DND-41 (cell line): Measurements from ENCODE around the gene CD93.
A peak's percentile ranks its signal among the peaks of the same experiment; 100 is the strongest.

Experiments used
- ATAC-seq: fragments of 200-7000 bp; cut with Tn5 transposase; 3 replicates; pipeline ENCODE4 v1.9.1; 2021; ENCODE audit warnings: low read depth; ENCODE audit not compliant: insufficient read depth
- DNase-seq: peaks from one replicate; pipeline ENCODE4 v3.0.0-alpha.2; 2020
- H2AFZ ChIP-seq: 2 replicates; pipeline ENCODE4 v1.6.0; 2012; ENCODE audit warnings: low read depth, low read length
- H3K27ac ChIP-seq: 2 replicates; pipeline ENCODE4 v1.5.1; 2012; ENCODE audit warnings: low read length, inconsistent platforms
- H3K27me3 ChIP-seq: fragments of 200-600 bp; sonication (generic); 2 replicates; pipeline ENCODE4 v1.6.0; 2012; ENCODE audit warnings: low read length, mild to moderate bottlenecking, inconsistent platforms; ENCODE audit not compliant: insufficient read depth, poor library complexity
- H3K36me3 ChIP-seq: 2 replicates; pipeline ENCODE4 v1.5.1; 2012; ENCODE audit warnings: low read length, inconsistent platforms; ENCODE audit not compliant: insufficient read depth
- H3K4me1 ChIP-seq: 2 replicates; pipeline ENCODE4 v1.5.1; 2012; ENCODE audit warnings: mild to moderate bottlenecking, low read length; ENCODE audit not compliant: insufficient read depth
- H3K4me2 ChIP-seq: 2 replicates; pipeline ENCODE4 v1.6.0; 2012; ENCODE audit warnings: mild to moderate bottlenecking, moderate library complexity, low read length, inconsistent platforms; ENCODE audit not compliant: insufficient read depth
- H3K4me3 ChIP-seq, 2 experiments: fragments of 200-600 bp in 1 of 2; shearing (Covaris generic) in 1 of 2; 2 replicates each; pipeline ENCODE4 v1.5.1; 2012 to 2016; ENCODE audit warnings: inconsistent platforms in 2 of 2, low read length in 2 of 2, mild to moderate bottlenecking in 2 of 2, low read depth in 1 of 2, moderate library complexity in 1 of 2
- H3K79me2 ChIP-seq: 2 replicates; pipeline ENCODE4 v1.6.0; 2012; ENCODE audit warnings: low read length, inconsistent platforms; ENCODE audit not compliant: insufficient read depth
- H3K9ac ChIP-seq: 2 replicates; pipeline ENCODE4 v1.6.0; 2012; ENCODE audit warnings: low read depth, mild to moderate bottlenecking, inconsistent platforms, low read length, moderate library complexity
- H3K9me3 ChIP-seq: 2 replicates; pipeline ENCODE4 v1.5.1; 2012; ENCODE audit warnings: low read length, moderate library complexity, mild to moderate bottlenecking, inconsistent platforms; ENCODE audit not compliant: insufficient read depth, severe bottlenecking
- H4K20me1 ChIP-seq: 2 replicates; pipeline ENCODE4 v1.6.0; 2012; ENCODE audit warnings: low read length; ENCODE audit not compliant: insufficient read depth
- CTCF ChIP-seq: IDR thresholded peaks from 2 replicates; pipeline ENCODE4 v1.5.1; 2012; ENCODE audit warnings: borderline replicate concordance, low read length, moderate library complexity, mild to moderate bottlenecking; ENCODE audit not compliant: poor library complexity, severe bottlenecking; ENCODE audit errors: extremely low read depth
- EZH2 ChIP-seq: IDR thresholded peaks from 3 replicates; pipeline ENCODE4 v1.6.1; 2012; ENCODE audit warnings: borderline replicate concordance, low read depth, mild to moderate bottlenecking, moderate library complexity, low read length, inconsistent platforms; ENCODE audit not compliant: severe bottlenecking

CD93 gene

GRCh38 chr20:23047001-23047737 lies 39.0 kb downstream of the CD93 start:
- Histone ChIP-seq H3K79me2 (no peaks in the 10 kb centered on the region), H3K4me2 (no peak overlapping the region), H3K4me3 (no peak overlapping the region), H3K27me3 (no peaks in the 10 kb centered on the region), H3K9me3 (no peaks in the 10 kb centered on the region), H4K20me1 (no peaks in the 10 kb centered on the region), H3K4me1 (no peaks in the 10 kb centered on the region), H3K9ac (no peak overlapping the region), H3K36me3 (no peaks in the 10 kb centered on the region), H2AFZ (no peak overlapping the region), H3K27ac (no peak overlapping the region)
- TF ChIP-seq CTCF (no peak), EZH2 (no peak)
- DNase-seq (no peak), ATAC-seq (no peak)

- no peak for ATAC-seq
- TF ChIP-seq EZH2 (no peak), CTCF (no peak)
Measured at GRCh38 chr20:23046431-23046830, 39.7 kb downstream of the CD93 start.

GRCh38 chr20:23043376-23043775 lies 42.7 kb downstream of the CD93 start:
- Histone ChIP-seq H4K20me1 (no peaks in the 10 kb centered on the region), H3K9ac (no peak overlapping the region), H3K79me2 (no peaks in the 10 kb centered on the region), H3K27me3 (no peaks in the 10 kb centered on the region), H3K4me3 (no peak overlapping the region), H3K4me1 (no peaks in the 10 kb centered on the region), H3K36me3 (no peaks in the 10 kb centered on the region), H3K9me3 (no peaks in the 10 kb centered on the region), H3K4me2 (no peak overlapping the region), H2AFZ (no peak overlapping the region), H3K27ac (no peak overlapping the region)
- peak; percentile 54 for TF ChIP-seq CTCF
- TF ChIP-seq EZH2: no peak
- DNase-seq (peak; percentile 27), ATAC-seq (peak; percentile 48; the same call in 1 of the 3 replicates)

More at GRCh38 chr20:23046431-23046830, 39.7 kb downstream of the CD93 start:
- no peak for DNase-seq
- Histone ChIP-seq H3K36me3 (no peaks in the 10 kb centered on the region), H3K4me2 (no peak overlapping the region), H2AFZ (no peak overlapping the region), H3K27me3 (no peaks in the 10 kb centered on the region), H3K9ac (no peak overlapping the region), H3K79me2 (no peaks in the 10 kb centered on the region), H3K27ac (no peak overlapping the region), H4K20me1 (no peaks in the 10 kb centered on the region), H3K4me3 (no peak overlapping the region), H3K9me3 (no peaks in the 10 kb centered on the region), H3K4me1 (no peaks in the 10 kb centered on the region)
